Peyer's patch (tissue), 4 donors: Measurements from ENCODE around the gene RHBDD1.

Experiments
- CTCF ChIP-seq, 6 experiments: fragments of 450-650 bp in 4 of 6; fragments of 200-600 bp in 2 of 6; sonication (generic) in 1 of 6; IDR thresholded peaks; one replicate each; pipeline ENCODE4 v1.5.1; 2017 to 2019; ENCODE audit warnings: antibody characterized with exemption in 6 of 6, mild to moderate bottlenecking in 3 of 6, moderate library complexity in 1 of 6
- POLR2A ChIP-seq, 2 donors: fragments of 450-650 bp; IDR thresholded peaks; one replicate each; pipeline ENCODE4 v1.5.1; 2017; ENCODE audit warnings: antibody characterized with exemption in 2 of 2, mild to moderate bottlenecking in 2 of 2, moderate library complexity in 2 of 2

GRCh38 chr2:226890286-226890685 is 54.4 kb downstream of the RHBDD1 start:
- TF ChIP-seq POLR2A (IDR thresholded peaks at IDR 0.05) (no peak), CTCF (IDR thresholded peaks at IDR 0.05) (no peak)
